Stimulated activated CD8-positive, alpha-beta memory T cell treated with anti-CD3 and anti-CD28 coated beads, Interleukin-12 subunit alpha, Interleukin-12 subunit beta, amount 100 ng/mL, for 4 hours (primary cell): Measurements from ENCODE around the gene ARHGAP32.

Experiments
- DNase-seq: peaks from one replicate; pipeline ENCODE4 v3.0.0-alpha.2; 2020; ENCODE audit warnings: low read depth

The ARHGAP32 gene

GRCh38 chr11:129109701-129110100 lies 82.4 kb downstream of the ARHGAP32 start:
- no peak for DNase-seq

- no peak for DNase-seq
Observed at GRCh38 chr11:129106788-129107187, 85.3 kb downstream of the ARHGAP32 start.

- no peak for DNase-seq
Observed at GRCh38 chr11:129102756-129103155, 89.4 kb downstream of the ARHGAP32 start.

- DNase-seq = no peak
Observed at GRCh38 chr11:129102225-129102624, 89.9 kb downstream of the ARHGAP32 start.

GRCh38 chr11:129093283-129093682 lies 98.8 kb downstream of the ARHGAP32 start:
- DNase-seq = no peak

GRCh38 chr11:129090056-129090455 lies 102.1 kb downstream of the ARHGAP32 start:
- DNase-seq = no peak

GRCh38 chr11:129089279-129089678 lies 102.8 kb downstream of the ARHGAP32 start:
- no peak for DNase-seq

- DNase-seq = no peak
Observed at GRCh38 chr11:129086976-129087375, 105.1 kb downstream of the ARHGAP32 start.

- no peak for DNase-seq
Observed at GRCh38 chr11:129077191-129077590, 114.9 kb downstream of the ARHGAP32 start.

- no peak for DNase-seq
Observed at GRCh38 chr11:129075757-129076156, 116.4 kb downstream of the ARHGAP32 start.

- DNase-seq = no peak
Observed at GRCh38 chr11:129067454-129067853, 124.7 kb downstream of the ARHGAP32 start.

- DNase-seq = no peak
Observed at GRCh38 chr11:129066229-129066628, 125.9 kb downstream of the ARHGAP32 start.

- no peak for DNase-seq
Observed at GRCh38 chr11:129063118-129063517, 129.0 kb downstream of the ARHGAP32 start.

- DNase-seq = no peak
Observed at GRCh38 chr11:129061492-129062230, 130.5 kb downstream of the ARHGAP32 start.

GRCh38 chr11:129056916-129057315 lies 135.2 kb downstream of the ARHGAP32 start:
- no peak for DNase-seq

- DNase-seq = no peak
Observed at GRCh38 chr11:129055196-129055595, 136.9 kb downstream of the ARHGAP32 start.

- DNase-seq = no peak
Observed at GRCh38 chr11:129048911-129049310, 143.2 kb downstream of the ARHGAP32 start.

GRCh38 chr11:129045150-129045549 lies 147.0 kb downstream of the ARHGAP32 start:
- no peak for DNase-seq

GRCh38 chr11:129042503-129042902 lies 149.6 kb downstream of the ARHGAP32 start:
- DNase-seq = no peak

- DNase-seq = no peak
Observed at GRCh38 chr11:129041611-129042018, 150.5 kb downstream of the ARHGAP32 start.

- no peak for DNase-seq
Observed at GRCh38 chr11:129040934-129041333, 151.2 kb downstream of the ARHGAP32 start.

GRCh38 chr11:129035244-129035643 lies 156.9 kb downstream of the ARHGAP32 start:
- no peak for DNase-seq

GRCh38 chr11:129034001-129034400 lies 158.1 kb downstream of the ARHGAP32 start:
- no peak for DNase-seq

GRCh38 chr11:129023968-129024676 lies 168.0 kb downstream of the ARHGAP32 start:
- no peak for DNase-seq
